ENCODE data around the gene ANAPC2.
"Not testable (repeated sequence)": the region's sequence is repeated elsewhere in the genome, so short reads cannot be mapped to it uniquely, and the experiment has no call there.

The ANAPC2 gene

DNA sequence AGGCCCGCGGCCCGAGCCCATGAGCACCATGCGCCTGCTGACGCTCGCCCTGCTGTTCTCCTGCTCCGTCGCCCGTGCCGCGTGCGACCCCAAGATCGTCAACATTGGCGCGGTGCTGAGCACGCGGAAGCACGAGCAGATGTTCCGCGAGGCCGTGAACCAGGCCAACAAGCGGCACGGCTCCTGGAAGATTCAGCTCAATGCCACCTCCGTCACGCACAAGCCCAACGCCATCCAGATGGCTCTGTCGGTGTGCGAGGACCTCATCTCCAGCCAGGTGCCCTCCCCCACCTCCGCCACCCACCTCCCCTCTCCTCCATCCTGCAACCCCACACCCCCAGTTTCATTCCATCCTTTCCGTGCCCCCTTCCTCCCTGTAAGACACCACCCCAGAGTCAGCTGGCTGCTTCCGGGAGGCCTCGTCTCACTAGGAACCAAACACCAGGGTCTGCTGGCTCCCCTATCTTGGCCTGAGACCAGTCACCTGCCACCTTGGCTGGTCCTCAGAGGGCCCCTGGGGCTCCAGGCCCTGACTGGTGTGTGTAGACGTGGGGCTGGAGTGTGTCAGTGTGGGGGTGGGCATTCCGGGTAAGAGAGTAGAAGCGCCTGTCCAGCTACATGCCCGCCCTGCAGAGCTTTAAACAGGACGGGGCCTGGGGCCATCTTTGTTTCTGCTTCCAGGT, 48.8 kb downstream of the ANAPC2 start:
- in situ Hi-C loops (cut with HindIII; ENCODE audit: low sequenced_read_pairs), result no loop called here
- TF ChIP-seq, protein P1, sequence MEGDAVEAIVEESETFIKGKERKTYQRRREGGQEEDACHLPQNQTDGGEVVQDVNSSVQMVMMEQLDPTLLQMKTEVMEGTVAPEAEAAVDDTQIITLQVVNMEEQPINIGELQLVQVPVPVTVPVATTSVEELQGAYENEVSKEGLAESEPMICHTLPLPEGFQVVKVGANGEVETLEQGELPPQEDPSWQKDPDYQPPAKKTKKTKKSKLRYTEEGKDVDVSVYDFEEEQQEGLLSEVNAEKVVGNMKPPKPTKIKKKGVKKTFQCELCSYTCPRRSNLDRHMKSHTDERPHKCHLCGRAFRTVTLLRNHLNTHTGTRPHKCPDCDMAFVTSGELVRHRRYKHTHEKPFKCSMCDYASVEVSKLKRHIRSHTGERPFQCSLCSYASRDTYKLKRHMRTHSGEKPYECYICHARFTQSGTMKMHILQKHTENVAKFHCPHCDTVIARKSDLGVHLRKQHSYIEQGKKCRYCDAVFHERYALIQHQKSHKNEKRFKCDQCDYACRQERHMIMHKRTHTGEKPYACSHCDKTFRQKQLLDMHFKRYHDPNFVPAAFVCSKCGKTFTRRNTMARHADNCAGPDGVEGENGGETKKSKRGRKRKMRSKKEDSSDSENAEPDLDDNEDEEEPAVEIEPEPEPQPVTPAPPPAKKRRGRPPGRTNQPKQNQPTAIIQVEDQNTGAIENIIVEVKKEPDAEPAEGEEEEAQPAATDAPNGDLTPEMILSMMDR (IDR thresholded peaks at IDR 0.05; ENCODE audit: low read depth, low read length), result no peak
- no peak overlapping the region for H3K4me3 ChIP-seq (ENCODE audit: low read depth, low read length)
- DNase-seq (ENCODE audit: low read depth, low spot score), result no peak

DNA sequence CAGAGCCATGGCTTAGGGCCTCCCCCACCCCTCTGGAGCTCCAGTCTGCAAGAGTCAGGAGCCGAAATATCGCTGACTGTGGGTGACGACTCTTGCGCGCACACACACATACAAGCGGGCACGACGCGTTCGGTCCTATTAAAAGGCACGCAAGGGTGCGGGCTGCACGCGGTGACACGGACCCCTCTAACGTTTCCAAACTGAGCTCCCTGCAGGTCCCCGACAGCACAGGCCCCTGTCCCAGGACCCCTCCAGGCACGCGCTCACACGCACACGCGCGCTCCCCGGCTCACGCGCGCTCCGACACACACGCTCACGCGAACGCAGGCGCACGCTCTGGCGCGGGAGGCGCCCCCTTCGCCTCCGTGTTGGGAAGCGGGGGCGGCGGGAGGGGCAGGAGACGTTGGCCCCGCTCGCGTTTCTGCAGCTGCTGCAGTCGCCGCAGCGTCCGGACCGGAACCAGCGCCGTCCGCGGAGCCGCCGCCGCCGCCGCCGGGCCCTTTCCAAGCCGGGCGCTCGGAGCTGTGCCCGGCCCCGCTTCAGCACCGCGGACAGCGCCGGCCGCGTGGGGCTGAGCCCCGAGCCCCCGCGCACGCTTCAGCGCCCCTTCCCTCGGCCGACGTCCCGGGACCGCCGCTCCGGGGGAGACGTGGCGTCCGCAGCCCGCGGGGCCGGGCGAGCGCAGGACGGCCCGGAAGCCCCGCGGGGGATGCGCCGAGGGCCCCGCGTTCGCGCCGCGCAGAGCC, 49.5 kb downstream of the ANAPC2 start, which contains the start of gene GRIN1:
GRIN1 (plus strand) TSS at position 433 of the 746 bp plus-strand sequence. CDS start 333 bp downstream, outside the sequence.
- no peak within 1 kb of the TSS for H3K4me3 ChIP-seq (ENCODE audit: low read depth, low read length)
- DNase-seq (ENCODE audit: low read depth, low spot score), result no peak

DNA sequence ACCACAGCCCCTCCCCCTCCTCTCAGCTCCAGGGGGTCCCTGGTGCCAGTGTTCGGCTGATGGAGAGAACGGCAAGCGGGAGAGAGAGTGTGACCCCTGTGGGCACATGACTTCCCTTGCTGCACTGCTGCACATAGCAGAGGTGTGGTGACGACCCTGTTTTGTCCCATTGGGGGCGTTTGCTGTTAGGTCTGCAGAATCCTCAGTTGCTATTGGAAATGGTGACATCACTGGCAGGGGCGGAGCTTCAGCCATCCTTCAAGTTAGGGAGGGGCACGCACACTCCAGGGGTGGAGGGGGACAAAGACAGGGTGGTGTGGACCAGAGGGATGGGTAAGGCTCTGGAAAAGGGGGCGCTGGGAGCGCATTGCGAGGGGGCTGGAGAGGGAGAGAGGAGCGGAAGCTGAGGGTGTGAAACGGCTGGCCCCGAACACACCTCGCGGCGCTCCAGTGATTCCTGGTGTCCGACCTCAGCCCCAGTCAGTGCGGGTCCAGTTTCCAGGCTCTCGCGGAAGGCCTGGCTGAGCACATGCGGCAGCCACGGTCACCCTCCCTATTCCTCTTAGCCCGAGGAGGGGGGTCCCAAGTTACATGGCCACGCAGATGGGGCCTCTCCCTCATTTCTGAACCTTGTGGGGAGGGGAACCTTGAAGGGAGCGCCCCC, 50.2 kb downstream of the ANAPC2 start:
- in situ Hi-C loops (cut with HindIII; ENCODE audit: low sequenced_read_pairs), result no loop called here
- no peak overlapping the region for H3K4me3 ChIP-seq (ENCODE audit: low read depth, low read length)
- DNase-seq (ENCODE audit: low read depth, low spot score), result no peak
- TF ChIP-seq, protein P1 (IDR thresholded peaks at IDR 0.05; ENCODE audit: low read depth, low read length), result no peak

More for the DNA sequence above, 49.5 kb downstream of the ANAPC2 start, which contains the start of gene GRIN1:
- TF ChIP-seq, protein P1 (IDR thresholded peaks at IDR 0.05; ENCODE audit: low read depth, low read length), result no peak
- in situ Hi-C loops (cut with HindIII; ENCODE audit: low sequenced_read_pairs), result no loop called here

DNA sequence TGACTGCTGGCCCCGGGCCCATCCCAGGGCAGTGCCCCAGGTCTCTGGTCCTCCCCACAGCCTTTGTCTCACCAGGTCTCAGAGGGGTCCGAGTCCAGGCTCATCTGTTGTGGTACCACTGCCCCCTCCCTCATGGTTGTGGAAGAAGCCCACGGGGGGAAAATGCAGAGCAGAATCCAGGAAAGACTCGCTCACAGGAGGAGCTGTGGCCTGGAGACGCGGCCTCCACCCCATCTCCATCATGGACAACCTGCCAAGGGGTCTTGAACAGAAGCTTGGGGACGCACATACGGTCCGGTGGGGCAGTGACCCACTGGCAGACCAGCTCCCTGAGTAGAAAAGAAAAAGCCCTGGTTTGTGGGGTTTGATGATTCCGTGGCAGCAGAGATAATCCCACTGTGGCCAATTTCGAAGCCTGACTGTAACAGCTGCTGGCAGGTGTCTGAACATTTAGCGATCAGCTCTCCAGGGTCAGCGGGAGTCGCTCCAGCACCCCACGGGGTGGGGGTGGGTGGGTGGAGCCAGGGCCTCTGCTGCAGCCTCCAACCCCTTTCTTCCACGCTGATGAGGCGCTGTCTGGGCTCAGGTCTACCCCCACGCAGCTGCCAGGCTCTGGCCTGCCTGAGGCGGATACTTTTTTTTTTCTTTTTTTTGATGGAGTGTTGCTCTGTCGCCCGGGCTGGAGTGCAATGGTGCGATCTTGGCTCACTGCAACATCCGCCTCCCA, 51.3 kb downstream of the ANAPC2 start:
- in situ Hi-C loops (cut with HindIII; ENCODE audit: low sequenced_read_pairs), result no loop called here
- DNase-seq (ENCODE audit: low read depth, low spot score), result no peak
- no peak overlapping the region for H3K4me3 ChIP-seq (ENCODE audit: low read depth, low read length)
- TF ChIP-seq, protein P1 (IDR thresholded peaks at IDR 0.05; ENCODE audit: low read depth, low read length), result no peak

DNA sequence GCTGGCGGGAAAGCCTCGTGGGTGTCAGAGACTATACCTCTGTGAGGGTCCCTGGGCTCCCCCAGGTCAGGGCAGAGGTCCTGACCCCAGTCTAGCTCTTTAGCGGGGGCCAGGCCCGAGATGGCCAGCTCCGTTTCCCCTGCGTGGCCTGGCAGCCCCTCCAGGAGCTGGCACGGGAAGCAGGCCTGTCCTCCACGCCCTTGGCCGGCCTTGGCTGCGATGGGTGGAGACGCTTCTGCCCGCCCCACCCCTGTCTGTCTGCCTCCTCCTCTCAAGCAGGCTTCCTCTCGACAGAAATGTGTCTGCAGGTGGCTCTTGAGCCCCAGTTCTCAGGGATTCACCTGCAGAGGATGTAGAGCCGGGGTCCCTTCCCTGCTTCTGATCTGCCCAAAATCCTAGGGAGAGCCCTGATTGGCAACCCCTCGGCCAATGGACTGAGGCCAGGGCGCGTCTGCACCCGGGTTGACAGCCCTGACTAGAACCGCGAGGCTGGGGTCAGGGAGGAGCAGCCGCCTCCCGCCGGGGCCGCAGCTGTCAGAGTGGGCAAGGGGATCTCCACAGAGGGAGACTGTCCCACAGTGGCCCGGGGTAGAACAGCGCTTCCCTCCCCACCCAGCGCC, 52.0 kb downstream of the ANAPC2 start:
- H3K4me3 ChIP-seq (ENCODE audit: low read depth, low read length), result no peak overlapping the region
- in situ Hi-C loops (cut with HindIII; ENCODE audit: low sequenced_read_pairs), result no loop called here
- TF ChIP-seq, protein P1 (IDR thresholded peaks at IDR 0.05; ENCODE audit: low read depth, low read length), result no peak
- DNase-seq (ENCODE audit: low read depth, low spot score), result no peak

DNA sequence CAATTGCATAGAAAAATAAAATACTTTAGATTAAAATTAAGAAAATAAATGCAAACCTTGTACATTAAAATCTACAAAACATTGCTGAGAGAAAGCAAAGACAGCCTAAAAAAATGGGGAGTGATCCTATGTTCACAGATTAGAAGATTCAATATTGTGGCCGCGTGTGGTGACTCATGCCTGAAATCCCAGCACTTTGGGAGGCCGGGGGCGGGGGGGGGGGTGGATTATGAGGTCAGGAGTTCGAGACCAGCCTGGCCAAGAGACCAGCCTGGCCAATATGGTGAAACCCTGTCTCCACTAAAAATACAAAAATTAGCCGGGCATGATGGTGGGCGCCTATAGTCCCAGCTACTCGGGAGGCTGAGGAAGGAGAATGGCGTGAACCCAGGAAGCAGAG, 53.2 kb downstream of the ANAPC2 start:
- in situ Hi-C loops (cut with HindIII; ENCODE audit: low sequenced_read_pairs), result not testable (repeated sequence)

More for the DNA sequence above, 53.2 kb downstream of the ANAPC2 start:
- H3K4me3 ChIP-seq (ENCODE audit: low read depth, low read length); DNase-seq (ENCODE audit: low read depth, low spot score): not testable (repeated sequence)

All from astrocyte of the spinal cord (primary cell).